ENCODE results near the gene KCNJ6. TPM values are rescaled to one million over a fixed set of nuclear protein-coding genes. Genes with fewer than 3 reads are reported as not detected.

Gene KCNJ6
- total and polyA plus RNA-seq, 9 of the 15 experiments (the other 6 are each of a cell fraction or from before 2014, with no cell fraction given), result 0.06 to 0.21 (median 0.13) TPM; not detected in 1

DNA sequence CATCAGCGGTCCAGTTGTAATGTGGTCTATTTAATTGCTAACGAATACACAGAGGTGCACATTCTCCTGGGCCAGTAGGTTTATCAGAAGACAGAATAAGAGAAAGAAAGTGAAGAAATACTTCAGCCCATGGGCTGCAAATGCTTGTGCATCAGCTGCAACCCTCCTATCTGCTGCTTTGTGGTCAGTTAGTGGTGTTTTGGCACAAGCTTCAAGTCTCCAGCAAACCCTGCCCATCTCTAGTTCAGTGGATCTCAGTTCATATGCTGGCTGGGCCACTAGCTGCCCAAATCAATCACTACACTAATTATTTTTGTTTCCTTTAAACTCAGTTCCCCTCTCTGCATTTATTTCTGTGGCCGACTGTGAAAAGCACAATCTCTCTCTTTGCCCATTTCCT is 124.2 kb downstream of the KCNJ6 start:
- FAIRE-seq (no peak), DNase-seq (ENCODE audit: extremely low read depth in 1 of 4, low spot score in 3 of 4) (no peak), ATAC-seq (no peak)
- intact Hi-C loops (cut with micrococcal nuclease) (no loop called here), in situ Hi-C loops (cut with MboI) (no loop called here)
- Histone ChIP-seq H3K79me2 (ENCODE audit: control insufficient read depth, insufficient read depth, low read length) (no peaks in the 10 kb centered on the region), H3K4me1 (replicated peaks in 1 of 2; ENCODE audit: control insufficient read depth in 2 of 2, insufficient read depth in 2 of 2, low read length in 2 of 2) (no peaks in the 10 kb centered on the region), H3K36me3 (ENCODE audit: control insufficient read depth, insufficient read depth, low read length) (no peaks in the 10 kb centered on the region), H2AFZ (ENCODE audit: low read depth, low read length) (no peak overlapping the region), H3K4me2 (ENCODE audit: insufficient read depth, low read length) (no peak overlapping the region), H3K27me3 (ENCODE audit: control insufficient read depth in 2 of 2, insufficient read depth in 2 of 2, low read length in 2 of 2) (peaks cover 7 to 15% of the 10 kb centered on the region in 2 experiments), H4K20me1 (replicated peaks; ENCODE audit: control insufficient read depth, insufficient read depth, low read length) (no peaks in the 10 kb centered on the region), H3K9ac (ENCODE audit: insufficient read depth in 1 of 2, low read depth in 2 of 2, low read length in 2 of 2) (no peak overlapping the region), H3K9me1 (ENCODE audit: control insufficient read depth, insufficient read depth, low read length) (no peaks in the 10 kb centered on the region), H3K4me3 (no peak overlapping the region), H3K9me3 (replicated peaks; ENCODE audit: control insufficient read depth, insufficient read depth, low read depth, low read length) (no peaks in the 10 kb centered on the region), H3K27ac (ENCODE audit: extremely low read depth, low read depth, low read length) (no peak overlapping the region)
- BruUV-seq (replicated peaks), result no TSS peak
- 0% methylated on average over 3 of the region's 3 CpGs for WGBS (ENCODE audit: insufficient coverage, low coverage, missing lambda C conversion rate)
- POLR2A ChIA-PET, result interaction anchor here (1.1 kb wide), 1 partner anchor 9 kb away, joined by 3 read pairs; no protein-coding TSS in a partner anchor
- CTCF ChIA-PET (ENCODE audit: low intra/inter-chr PET ratio), result no interaction called here
- TF ChIP-seq, protein P1, sequence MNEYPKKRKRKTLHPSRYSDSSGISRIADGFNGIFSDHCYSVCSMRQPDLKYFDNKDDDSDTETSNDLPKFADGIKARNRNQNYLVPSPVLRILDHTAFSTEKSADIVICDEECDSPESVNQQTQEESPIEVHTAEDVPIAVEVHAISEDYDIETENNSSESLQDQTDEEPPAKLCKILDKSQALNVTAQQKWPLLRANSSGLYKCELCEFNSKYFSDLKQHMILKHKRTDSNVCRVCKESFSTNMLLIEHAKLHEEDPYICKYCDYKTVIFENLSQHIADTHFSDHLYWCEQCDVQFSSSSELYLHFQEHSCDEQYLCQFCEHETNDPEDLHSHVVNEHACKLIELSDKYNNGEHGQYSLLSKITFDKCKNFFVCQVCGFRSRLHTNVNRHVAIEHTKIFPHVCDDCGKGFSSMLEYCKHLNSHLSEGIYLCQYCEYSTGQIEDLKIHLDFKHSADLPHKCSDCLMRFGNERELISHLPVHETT (CRISPR knock-in tag; conservative IDR thresholded peaks at IDR 0.05 in 1 of 2, IDR thresholded peaks at IDR 0.05 in 1 of 2), result no peak
- TF ChIP-seq TEAD1 (CRISPR knock-in tag; IDR thresholded peaks at IDR 0.05), result no peak
- no peak for TF ChIP-seq FOS (IDR thresholded peaks at IDR 0.05; ENCODE audit: extremely low read depth, insufficient read length)

DNA sequence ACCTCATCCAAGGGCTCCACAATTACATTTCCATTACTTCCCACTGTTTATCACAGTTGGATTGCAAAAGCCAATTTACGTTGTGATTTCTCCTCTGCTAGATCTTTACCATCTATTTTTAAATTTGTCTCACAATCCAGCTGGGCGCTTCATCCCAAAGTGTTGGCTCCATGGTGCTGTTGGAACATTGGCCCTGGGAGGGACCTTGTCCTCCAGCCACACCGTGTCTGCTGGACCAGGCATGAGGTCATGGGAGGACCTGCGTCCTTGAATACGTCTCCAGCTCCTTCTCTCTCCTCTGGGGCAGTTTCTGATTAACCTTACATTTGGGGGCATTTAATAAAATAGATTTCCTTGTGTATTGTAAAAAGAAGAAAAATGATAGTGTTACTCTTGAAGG is 125.4 kb downstream of the KCNJ6 start:
- Histone ChIP-seq H2AFZ (ENCODE audit: low read depth, low read length) (no peak overlapping the region), H3K4me1 (replicated peaks in 1 of 2; ENCODE audit: control insufficient read depth in 2 of 2, insufficient read depth in 2 of 2, low read length in 2 of 2) (no peaks in the 10 kb centered on the region), H3K9ac (ENCODE audit: insufficient read depth in 1 of 2, low read depth in 2 of 2, low read length in 2 of 2) (no peak overlapping the region), H3K4me2 (ENCODE audit: insufficient read depth, low read length) (no peak overlapping the region), H4K20me1 (replicated peaks; ENCODE audit: control insufficient read depth, insufficient read depth, low read length) (no peaks in the 10 kb centered on the region), H3K79me2 (ENCODE audit: control insufficient read depth, insufficient read depth, low read length) (no peaks in the 10 kb centered on the region), H3K27ac (ENCODE audit: extremely low read depth, low read depth, low read length) (no peak overlapping the region), H3K27me3 (ENCODE audit: control insufficient read depth in 2 of 2, insufficient read depth in 2 of 2, low read length in 2 of 2) (peaks cover 5 to 6% of the 10 kb centered on the region in 2 experiments), H3K4me3 (no peak overlapping the region), H3K9me1 (ENCODE audit: control insufficient read depth, insufficient read depth, low read length) (no peaks in the 10 kb centered on the region), H3K36me3 (ENCODE audit: control insufficient read depth, insufficient read depth, low read length) (no peaks in the 10 kb centered on the region), H3K9me3 (replicated peaks; ENCODE audit: control insufficient read depth, insufficient read depth, low read depth, low read length) (no peaks in the 10 kb centered on the region)
- no TSS peak for BruUV-seq (replicated peaks)
- FAIRE-seq (no peak), ATAC-seq (no peak), DNase-seq (ENCODE audit: extremely low read depth in 1 of 4, low spot score in 3 of 4) (no peak)
- ChIA-PET POLR2A (no interaction called here), CTCF (ENCODE audit: low intra/inter-chr PET ratio) (no interaction called here)
- in situ Hi-C loops (cut with MboI) (no loop called here), intact Hi-C loops (cut with micrococcal nuclease) (no loop called here)
- WGBS (ENCODE audit: insufficient coverage, low coverage, missing lambda C conversion rate), result 0% methylated on average over 5 of the region's 5 CpGs
- TF ChIP-seq ZNF507 (tag; conservative IDR thresholded peaks at IDR 0.05) (no peak), CBFA2T2 (conservative IDR thresholded peaks at IDR 0.05) (no peak), NR4A1 (CRISPR knock-in tag; IDR thresholded peaks at IDR 0.05) (no peak), NR4A1 (tag; IDR thresholded peaks at IDR 0.05) (no peak)
- TF ChIP-seq, protein P2, sequence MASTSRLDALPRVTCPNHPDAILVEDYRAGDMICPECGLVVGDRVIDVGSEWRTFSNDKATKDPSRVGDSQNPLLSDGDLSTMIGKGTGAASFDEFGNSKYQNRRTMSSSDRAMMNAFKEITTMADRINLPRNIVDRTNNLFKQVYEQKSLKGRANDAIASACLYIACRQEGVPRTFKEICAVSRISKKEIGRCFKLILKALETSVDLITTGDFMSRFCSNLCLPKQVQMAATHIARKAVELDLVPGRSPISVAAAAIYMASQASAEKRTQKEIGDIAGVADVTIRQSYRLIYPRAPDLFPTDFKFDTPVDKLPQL (IDR thresholded peaks at IDR 0.05; ENCODE audit: extremely low read depth, insufficient read length), result no peak
- TF ChIP-seq, protein P3, sequence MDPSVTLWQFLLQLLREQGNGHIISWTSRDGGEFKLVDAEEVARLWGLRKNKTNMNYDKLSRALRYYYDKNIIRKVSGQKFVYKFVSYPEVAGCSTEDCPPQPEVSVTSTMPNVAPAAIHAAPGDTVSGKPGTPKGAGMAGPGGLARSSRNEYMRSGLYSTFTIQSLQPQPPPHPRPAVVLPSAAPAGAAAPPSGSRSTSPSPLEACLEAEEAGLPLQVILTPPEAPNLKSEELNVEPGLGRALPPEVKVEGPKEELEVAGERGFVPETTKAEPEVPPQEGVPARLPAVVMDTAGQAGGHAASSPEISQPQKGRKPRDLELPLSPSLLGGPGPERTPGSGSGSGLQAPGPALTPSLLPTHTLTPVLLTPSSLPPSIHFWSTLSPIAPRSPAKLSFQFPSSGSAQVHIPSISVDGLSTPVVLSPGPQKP (CRISPR knock-in tag; IDR thresholded peaks at IDR 0.05), result no peak
- TF ChIP-seq, protein P4, sequence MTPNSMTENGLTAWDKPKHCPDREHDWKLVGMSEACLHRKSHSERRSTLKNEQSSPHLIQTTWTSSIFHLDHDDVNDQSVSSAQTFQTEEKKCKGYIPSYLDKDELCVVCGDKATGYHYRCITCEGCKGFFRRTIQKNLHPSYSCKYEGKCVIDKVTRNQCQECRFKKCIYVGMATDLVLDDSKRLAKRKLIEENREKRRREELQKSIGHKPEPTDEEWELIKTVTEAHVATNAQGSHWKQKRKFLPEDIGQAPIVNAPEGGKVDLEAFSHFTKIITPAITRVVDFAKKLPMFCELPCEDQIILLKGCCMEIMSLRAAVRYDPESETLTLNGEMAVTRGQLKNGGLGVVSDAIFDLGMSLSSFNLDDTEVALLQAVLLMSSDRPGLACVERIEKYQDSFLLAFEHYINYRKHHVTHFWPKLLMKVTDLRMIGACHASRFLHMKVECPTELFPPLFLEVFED (CRISPR knock-in tag; conservative IDR thresholded peaks at IDR 0.05), result no peak

Data from K562 (cell line).